Left cardiac atrium (tissue), 4 donors: ENCODE data around the gene DIRAS3. TPM values are rescaled to one million over a fixed set of nuclear protein-coding genes. Genes with fewer than 3 reads are reported as not detected.
"Not testable (repeated sequence)": the region's sequence is repeated elsewhere in the genome, so short reads cannot be mapped to it uniquely, and the experiment has no call there.

Experiments
- ATAC-seq, 2 donors: fragments of 200-7000 bp; cut with Tn5 transposase; one replicate each; pipeline ENCODE4 v1.9.1; 2020; ENCODE audit warnings: mild to moderate bottlenecking in 2 of 2, moderate library complexity in 2 of 2
- DNase-seq: peaks from one replicate; pipeline ENCODE4 v3.0.0-alpha.2; 2020
- intact Hi-C, 2 donors: fragments of 100-400 bp; cut with DNase I; formaldehyde crosslinking; loops; one replicate each; pipeline versions ENCODE4 v1.14.1 to v1.15.1; 2022 to 2023
- long read RNA-seq: library from polyadenylated mRNA; unstranded; transcript quantifications from one replicate; pipeline ENCODE4 v2.0.0, GENCODE V29; 2021
- total RNA-seq, 2 donors: library from RNA; stranded (reverse); fragmentation: NEBNext Ultra II Directional; extraction: Animal tissue kit (Norgen Biotek cat#: 25700); gene quantifications; one replicate each; pipeline ENCODE4 v1.2.1, GENCODE V29; 2021
- donor health status: DM: no; HTN: yes; CAD: no.
- donor health status: DM: no; HTN: yes; CAD: no; lungs with severe emphysema.
- donor health status: DM: yes; HTN: yes; CAD: no.
- donor health status: Dilated cardiomyopathy.

The DIRAS3 gene
- total RNA-seq, result 10 to 100 TPM in 1 of 2 donors, 1 to 10 TPM in 1; 1.4 to 12.3 TPM
- long read RNA-seq, transcript DIRAS3-202 (2 exons, 1,481 nt), result major isoform, 16 of 16 reads
- long read RNA-seq, partial matches to known transcripts, result 0 of 16 reads
- long read RNA-seq, other reads (novel, unspliced or antisense), result 0 of 16 reads

GRCh38 chr1:68049941-68050878, at the start of gene DIRAS3:
Gene DIRAS3 (minus strand): TSS chr1:68050627. CDS start chr1:68047297, 3,330 bp downstream.
- intact Hi-C loops, result no loop called here
- DNase-seq, result no peak

GRCh38 chr1:68093737-68094136, 43.3 kb upstream of the DIRAS3 start:
- DNase-seq (no peak), ATAC-seq (peak in 1 of 2 donors; percentile 85)
- intact Hi-C loops, result no loop called here

More at GRCh38 chr1:68049941-68050878, at the start of gene DIRAS3:
- peak; percentile 64 to 80 for ATAC-seq

- DNase-seq (no peak), ATAC-seq (no peak)
- intact Hi-C loops, result no loop called here
These were observed 36.8 kb upstream of the DIRAS3 start for GRCh38 chr1:68087184-68087583.

- DNase-seq (no peak), ATAC-seq (no peak)
- intact Hi-C loops, result no loop called here
These were observed 35.3 kb upstream of the DIRAS3 start for GRCh38 chr1:68085752-68086151.

- no peak for DNase-seq
- intact Hi-C loops, result no loop called here
- no peak for ATAC-seq
These were observed 33.3 kb upstream of the DIRAS3 start for GRCh38 chr1:68083686-68084085.

GRCh38 chr1:68081775-68082283, 31.4 kb upstream of the DIRAS3 start:
- DNase-seq, result no peak
- no peak for ATAC-seq
- intact Hi-C loops, result no loop called here

- DNase-seq (no peak), ATAC-seq (no peak)
- intact Hi-C loops, result no loop called here
These were observed 28.2 kb upstream of the DIRAS3 start for GRCh38 chr1:68078647-68079046.

- intact Hi-C loops, result no loop called here
- no peak for ATAC-seq
These were observed 24.0 kb upstream of the DIRAS3 start for GRCh38 chr1:68074472-68074871.

GRCh38 chr1:68065766-68066165, 15.3 kb upstream of the DIRAS3 start:
- ATAC-seq (no peak), DNase-seq (no peak)
- intact Hi-C loops, result no loop called here

More at GRCh38 chr1:68074472-68074871, 24.0 kb upstream of the DIRAS3 start:
- DNase-seq, result no peak

- DNase-seq, ATAC-seq, intact Hi-C loops: not testable (repeated sequence)
These were observed 7.6 kb upstream of the DIRAS3 start for GRCh38 chr1:68058053-68058452.

- ATAC-seq (no peak), DNase-seq (no peak)
- intact Hi-C loops, result no loop called here
These were observed 7.1 kb upstream of the DIRAS3 start for GRCh38 chr1:68057564-68057963.

- DNase-seq, result no peak
- no peak for ATAC-seq
- intact Hi-C loops, result no loop called here
These were observed 6.6 kb upstream of the DIRAS3 start for GRCh38 chr1:68057050-68057449.

GRCh38 chr1:68051475-68051874, 1.0 kb upstream of the DIRAS3 start:
- DNase-seq (peak; percentile 58), ATAC-seq (peak; percentile 76 to 85)
- intact Hi-C loops, result no loop called here

GRCh38 chr1:68047659-68048026, 2.8 kb downstream of the DIRAS3 start:
- ATAC-seq (no peak), DNase-seq (no peak)
- intact Hi-C loops, result no loop called here

- intact Hi-C loops, result no loop called here
- DNase-seq (no peak), ATAC-seq (no peak)
These were observed 3.4 kb downstream of the DIRAS3 start for GRCh38 chr1:68046885-68047658.

- ATAC-seq, result no peak
- no peak for DNase-seq
- intact Hi-C loops, result no loop called here
These were observed 4.0 kb downstream of the DIRAS3 start for GRCh38 chr1:68046423-68046822.

GRCh38 chr1:68045511-68046180, 4.8 kb downstream of the DIRAS3 start:
- intact Hi-C loops, result no loop called here
- ATAC-seq (no peak), DNase-seq (no peak)

- intact Hi-C loops, result no loop called here
- no peak for ATAC-seq
- no peak for DNase-seq
These were observed 6.9 kb downstream of the DIRAS3 start for GRCh38 chr1:68043443-68044090.

- DNase-seq, result no peak
- intact Hi-C loops, result no loop called here
- no peak for ATAC-seq
These were observed 13.5 kb downstream of the DIRAS3 start for GRCh38 chr1:68036946-68037345.
